PC-3 (cell line): ENCODE measurements around the gene GAGE12C. TPM values are rescaled to one million over a fixed set of nuclear protein-coding genes. Genes with fewer than 3 reads are reported as not detected.
"Not testable (repeated sequence)": the region's sequence is repeated elsewhere in the genome, so short reads cannot be mapped to it uniquely, and the experiment has no call there.

Experiments used
- ATAC-seq: fragments of 200-7000 bp; cut with Tn5 transposase; 2 replicates; pipeline ENCODE4 v1.9.1; 2020; ENCODE audit warnings: mild to moderate bottlenecking, moderate library complexity
- Bru-seq: library from RNA; stranded (reverse); fragments of 400-500 nt; gene quantifications from one replicate; lab custom pipeline; 2021; lab: Mats Ljungman, UMichigan
- BruChase-seq, 2 experiments: library from RNA; stranded (reverse); fragments of 400-500 nt; gene quantifications; one replicate each; lab custom pipeline; 2021; lab: Mats Ljungman, UMichigan
- BruUV-seq: library from RNA; stranded (reverse); fragments of 400-500 nt; replicated peaks from 2 replicates; lab custom pipeline; 2021; lab: Mats Ljungman, UMichigan
- CTCF ChIA-PET: fragments of 300-600 bp; sonication (Branson Sonifier 250); formaldehyde crosslinking; loops from one replicate; lab custom pipeline; 2022; ENCODE audit warnings: antibody characterized with exemption; lab: Charles Lee
- POLR2A ChIA-PET: fragments of 300-600 bp; sonication (Branson Sonifier 250); formaldehyde crosslinking; loops from one replicate; lab custom pipeline; 2022; ENCODE audit warnings: antibody characterized with exemption; ENCODE audit not compliant: unreplicated experiment; lab: Charles Lee
- DNase-seq: peaks from one replicate; pipeline ENCODE4 v3.0.0-alpha.2; 2015
- H2AFZ ChIP-seq: fragments of 300-600 bp; sonication (generic); 2 replicates; pipeline ENCODE4 v1.6.0; 2016; ENCODE audit warnings: antibody characterized with exemption, low read length
- H3F3A ChIP-seq: fragments of 300-600 bp; sonication (generic); one replicate; pipeline ENCODE4 v1.6.0; 2017; ENCODE audit warnings: antibody characterized with exemption, low read length, control low read depth, mild to moderate bottlenecking; ENCODE audit not compliant: unreplicated experiment
- H3K27ac ChIP-seq: fragments of 300-600 bp; sonication (generic); 2 replicates; pipeline ENCODE4 v1.5.1; 2016; ENCODE audit warnings: mild to moderate bottlenecking, low read length
- H3K27me3 ChIP-seq: fragments of 300-600 bp; sonication (generic); 2 replicates; pipeline ENCODE4 v1.6.1; 2016; ENCODE audit warnings: low read length, mixed read lengths
- H3K36me3 ChIP-seq: fragments of 300-600 bp; sonication (generic); 2 replicates; pipeline ENCODE4 v1.6.1; 2016; ENCODE audit warnings: low read depth, mixed run types, low read length, mixed read lengths
- H3K4me1 ChIP-seq: fragments of 300-600 bp; sonication (generic); 2 replicates; pipeline ENCODE4 v1.5.1; 2016; ENCODE audit warnings: low read length; ENCODE audit not compliant: insufficient read depth
- H3K4me2 ChIP-seq: fragments of 300-600 bp; sonication (generic); 2 replicates; pipeline ENCODE4 v1.6.0; 2016; ENCODE audit warnings: low read length
- H3K4me3 ChIP-seq: fragments of 300-600 bp; sonication (generic); 2 replicates; pipeline ENCODE4 v1.5.1; 2016; ENCODE audit warnings: mild to moderate bottlenecking, low read length, mixed read lengths
- H3K79me2 ChIP-seq: fragments of 300-600 bp; sonication (generic); 2 replicates; pipeline ENCODE4 v1.6.1; 2017; ENCODE audit warnings: low read length, mixed read lengths
- H3K9ac ChIP-seq: fragments of 300-600 bp; sonication (generic); 2 replicates; pipeline ENCODE4 v1.6.0; 2016; ENCODE audit warnings: mild to moderate bottlenecking, low read length
- H3K9me2 ChIP-seq: fragments of 300-600 bp; sonication (generic); replicated peaks from 2 replicates; pipeline ENCODE4 v1.6.1; 2016; ENCODE audit warnings: mixed run types, low read length, mixed read lengths
- H3K9me3 ChIP-seq: fragments of 300-600 bp; sonication (generic); 2 replicates; pipeline ENCODE4 v1.6.1; 2016; ENCODE audit warnings: low read length, mixed read lengths
- H4K20me1 ChIP-seq: fragments of 300-600 bp; sonication (generic); 2 replicates; pipeline ENCODE4 v1.6.1; 2016; ENCODE audit warnings: low read length, mixed read lengths
- intact Hi-C: fragments of 100-400 bp; cut with micrococcal nuclease; formaldehyde crosslinking; loops from 2 replicates; pipeline ENCODE4 v1.9.0; 2023
- long read RNA-seq: library from polyadenylated mRNA; unstranded; transcript quantifications from one replicate; pipeline ENCODE4 v2.0.0, GENCODE V29; 2021; ENCODE audit not compliant: unreplicated experiment
- total RNA-seq: library from RNA; depleted of rRNA; stranded (reverse); fragments of >200 nt; gene quantifications from 2 replicates; pipeline ENCODE4 v1.2.3, GENCODE V29; 2014; rRNA removed

The GAGE12C gene, protein sequence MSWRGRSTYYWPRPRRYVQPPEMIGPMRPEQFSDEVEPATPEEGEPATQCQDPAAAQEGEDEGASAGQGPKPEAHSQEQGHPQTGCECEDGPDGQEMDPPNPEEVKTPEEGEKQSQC
- not detected in 2 replicates for total RNA-seq
- not detected for Bru-seq, nascent RNA
- not detected for BruChase-seq, experiment 1, labeled RNA remaining after a 6-hour chase
- not detected for BruChase-seq, experiment 2, labeled RNA remaining after a 2-hour chase
- long read RNA-seq = 0 reads

DNA sequence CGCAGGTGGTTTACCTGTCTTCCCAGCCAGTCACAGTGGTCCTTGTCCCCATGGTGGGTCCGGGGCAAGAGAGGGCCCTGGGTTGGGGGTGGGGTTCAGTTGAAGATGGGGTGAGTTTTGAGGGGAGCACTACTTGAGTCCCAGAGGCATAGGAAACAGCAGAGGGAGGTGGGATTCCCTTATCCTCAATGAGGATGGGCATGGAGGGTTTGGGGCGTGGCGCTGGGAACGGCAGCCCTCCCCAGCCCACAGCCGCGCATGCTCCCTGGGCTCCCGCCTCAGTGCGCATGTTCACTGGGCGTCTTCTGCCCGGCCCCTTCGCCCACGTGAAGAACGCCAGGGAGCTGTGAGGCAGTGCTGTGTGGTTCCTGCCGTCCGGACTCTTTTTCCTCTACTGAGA lies at the start of gene GAGE12C:
Gene GAGE12C (plus strand): TSS at position 301 of the 400 bp plus-strand sequence. CDS start 1,155 bp downstream, outside the sequence.
- H4K20me1 ChIP-seq, H3K9me3 ChIP-seq, H3K79me2 ChIP-seq, H3K9me2 ChIP-seq, H3K4me2 ChIP-seq, H3K27me3 ChIP-seq, BruUV-seq, CTCF ChIA-PET, H3F3A ChIP-seq, intact Hi-C loops, H2AFZ ChIP-seq, H3K4me3 ChIP-seq, H3K27ac ChIP-seq, ATAC-seq, H3K9ac ChIP-seq, POLR2A ChIA-PET, DNase-seq, H3K4me1 ChIP-seq, H3K36me3 ChIP-seq: not testable (repeated sequence)

DNA sequence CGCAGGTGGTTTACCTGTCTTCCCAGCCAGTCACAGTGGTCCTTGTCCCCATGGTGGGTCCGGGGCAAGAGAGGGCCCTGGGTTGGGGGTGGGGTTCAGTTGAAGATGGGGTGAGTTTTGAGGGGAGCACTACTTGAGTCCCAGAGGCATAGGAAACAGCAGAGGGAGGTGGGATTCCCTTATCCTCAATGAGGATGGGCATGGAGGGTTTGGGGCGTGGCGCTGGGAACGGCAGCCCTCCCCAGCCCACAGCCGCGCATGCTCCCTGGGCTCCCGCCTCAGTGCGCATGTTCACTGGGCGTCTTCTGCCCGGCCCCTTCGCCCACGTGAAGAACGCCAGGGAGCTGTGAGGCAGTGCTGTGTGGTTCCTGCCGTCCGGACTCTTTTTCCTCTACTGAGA lies 9.5 kb downstream of the GAGE12C start, which contains the start of gene GAGE12D:
Gene GAGE12D (plus strand): TSS at position 301 of the 400 bp plus-strand sequence. CDS start 1,155 bp downstream, outside the sequence.
- H3K27me3 ChIP-seq, H3K4me2 ChIP-seq, intact Hi-C loops, H4K20me1 ChIP-seq, H3K9me3 ChIP-seq, H3K36me3 ChIP-seq, H3F3A ChIP-seq, DNase-seq, H3K9me2 ChIP-seq, H3K79me2 ChIP-seq, H2AFZ ChIP-seq, H3K9ac ChIP-seq, H3K4me1 ChIP-seq, BruUV-seq, H3K27ac ChIP-seq, ATAC-seq, H3K4me3 ChIP-seq, CTCF ChIA-PET, POLR2A ChIA-PET: not testable (repeated sequence)

DNA sequence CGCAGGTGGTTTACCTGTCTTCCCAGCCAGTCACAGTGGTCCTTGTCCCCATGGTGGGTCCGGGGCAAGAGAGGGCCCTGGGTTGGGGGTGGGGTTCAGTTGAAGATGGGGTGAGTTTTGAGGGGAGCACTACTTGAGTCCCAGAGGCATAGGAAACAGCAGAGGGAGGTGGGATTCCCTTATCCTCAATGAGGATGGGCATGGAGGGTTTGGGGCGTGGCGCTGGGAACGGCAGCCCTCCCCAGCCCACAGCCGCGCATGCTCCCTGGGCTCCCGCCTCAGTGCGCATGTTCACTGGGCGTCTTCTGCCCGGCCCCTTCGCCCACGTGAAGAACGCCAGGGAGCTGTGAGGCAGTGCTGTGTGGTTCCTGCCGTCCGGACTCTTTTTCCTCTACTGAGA lies 19.0 kb downstream of the GAGE12C start, which contains the start of gene GAGE12E:
Gene GAGE12E (plus strand): TSS at position 301 of the 400 bp plus-strand sequence. CDS start 1,155 bp downstream, outside the sequence.
- DNase-seq, H3K4me2 ChIP-seq, ATAC-seq, H3K4me1 ChIP-seq, H3K4me3 ChIP-seq, H4K20me1 ChIP-seq, POLR2A ChIA-PET, BruUV-seq, H2AFZ ChIP-seq, H3K36me3 ChIP-seq, H3K79me2 ChIP-seq, H3K9me2 ChIP-seq, H3K9me3 ChIP-seq, CTCF ChIA-PET, H3K9ac ChIP-seq, intact Hi-C loops, H3K27me3 ChIP-seq, H3F3A ChIP-seq, H3K27ac ChIP-seq: not testable (repeated sequence)

DNA sequence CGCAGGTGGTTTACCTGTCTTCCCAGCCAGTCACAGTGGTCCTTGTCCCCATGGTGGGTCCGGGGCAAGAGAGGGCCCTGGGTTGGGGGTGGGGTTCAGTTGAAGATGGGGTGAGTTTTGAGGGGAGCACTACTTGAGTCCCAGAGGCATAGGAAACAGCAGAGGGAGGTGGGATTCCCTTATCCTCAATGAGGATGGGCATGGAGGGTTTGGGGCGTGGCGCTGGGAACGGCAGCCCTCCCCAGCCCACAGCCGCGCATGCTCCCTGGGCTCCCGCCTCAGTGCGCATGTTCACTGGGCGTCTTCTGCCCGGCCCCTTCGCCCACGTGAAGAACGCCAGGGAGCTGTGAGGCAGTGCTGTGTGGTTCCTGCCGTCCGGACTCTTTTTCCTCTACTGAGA lies 28.6 kb downstream of the GAGE12C start, which contains the start of gene GAGE12F:
Gene GAGE12F (plus strand): TSS at position 301 of the 400 bp plus-strand sequence. CDS start 1,155 bp downstream, outside the sequence.
- H3K9ac ChIP-seq, H3K4me3 ChIP-seq, H3K79me2 ChIP-seq, BruUV-seq, DNase-seq, H4K20me1 ChIP-seq, H3K27me3 ChIP-seq, H3K9me2 ChIP-seq, ATAC-seq, H3K9me3 ChIP-seq, H3K27ac ChIP-seq, H3K4me2 ChIP-seq, H3K36me3 ChIP-seq, intact Hi-C loops, CTCF ChIA-PET, H2AFZ ChIP-seq, H3F3A ChIP-seq, H3K4me1 ChIP-seq, POLR2A ChIA-PET: not testable (repeated sequence)

DNA sequence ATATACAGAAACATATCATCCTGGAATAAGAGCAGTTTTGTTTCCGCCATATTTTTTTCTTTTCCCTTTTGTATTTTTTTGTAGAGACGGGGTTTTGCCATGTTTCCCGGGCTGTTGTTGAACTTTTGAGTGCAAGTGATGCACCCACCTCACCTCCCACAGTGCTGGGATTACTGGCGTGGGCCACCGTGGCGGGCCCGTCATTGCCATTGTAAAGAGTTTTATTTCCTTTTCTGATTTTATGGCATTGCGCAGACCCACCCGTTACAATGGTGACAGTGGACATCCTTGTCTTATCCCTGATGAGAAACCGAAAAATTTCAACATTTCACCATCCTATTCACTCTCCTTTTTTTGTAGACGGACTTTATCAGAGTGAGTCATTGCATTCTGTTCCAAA lies 36.8 kb downstream of the GAGE12C start:
- H4K20me1 ChIP-seq, H3K9ac ChIP-seq, CTCF ChIA-PET, H3K36me3 ChIP-seq, H2AFZ ChIP-seq, H3K27me3 ChIP-seq, H3K27ac ChIP-seq, ATAC-seq, BruUV-seq, H3K4me3 ChIP-seq, POLR2A ChIA-PET, H3K4me1 ChIP-seq, H3K9me3 ChIP-seq, H3K79me2 ChIP-seq, H3F3A ChIP-seq, intact Hi-C loops, DNase-seq, H3K4me2 ChIP-seq, H3K9me2 ChIP-seq: not testable (repeated sequence)

DNA sequence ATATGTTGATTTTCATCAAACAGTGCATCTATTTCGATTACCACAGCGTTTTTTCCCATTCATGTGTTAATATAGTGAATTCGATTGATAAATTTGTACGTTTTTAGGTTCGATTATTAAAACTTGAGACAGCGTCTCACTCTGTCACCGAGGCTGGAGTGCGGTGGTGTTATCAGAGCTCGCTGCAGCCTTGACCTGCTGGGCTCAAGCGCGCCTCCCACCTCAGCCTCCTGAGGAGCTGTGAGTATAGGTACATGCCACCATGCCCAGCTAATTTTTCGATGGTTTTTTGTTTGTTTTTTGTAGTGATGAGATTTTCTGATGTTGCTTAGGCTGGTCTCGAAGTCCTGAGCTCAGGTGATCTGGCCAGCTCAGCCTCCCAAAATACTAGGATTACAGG lies 37.2 kb downstream of the GAGE12C start:
- POLR2A ChIA-PET, H3K9me3 ChIP-seq, H3F3A ChIP-seq, H2AFZ ChIP-seq, H3K4me1 ChIP-seq, ATAC-seq, intact Hi-C loops, H3K27ac ChIP-seq, H3K9ac ChIP-seq, H3K4me2 ChIP-seq, H3K4me3 ChIP-seq, H3K27me3 ChIP-seq, CTCF ChIA-PET, DNase-seq, H3K79me2 ChIP-seq, H3K9me2 ChIP-seq, H3K36me3 ChIP-seq, H4K20me1 ChIP-seq, BruUV-seq: not testable (repeated sequence)
